K562 (cell line): ENCODE measurements around the gene UMAD1. TPM values are rescaled to one million over a fixed set of nuclear protein-coding genes. Genes with fewer than 3 reads are reported as not detected.

Experiments used
- ATAC-seq: fragments of 200-7000 bp; cut with Tn5 transposase; 3 replicates; pipeline ENCODE4 v1.9.1; 2020; ENCODE audit warnings: moderate library complexity
- BruUV-seq: library from RNA; stranded (reverse); fragments of 400-500 nt; replicated peaks from 2 replicates; lab custom pipeline; 2021; lab: Mats Ljungman, UMichigan
- CTCF ChIA-PET: fragments of 300-600 bp; formaldehyde crosslinking; extraction: SDS; loops from one replicate; lab custom pipeline; 2021; ENCODE audit warnings: low intra/inter-chr PET ratio; lab: Yijun Ruan, JAX
- POLR2A ChIA-PET: fragments of 300-600, 350-650 bp; sonication (Branson Sonifier 250); formaldehyde crosslinking; extraction: SDS; loops from one replicate; lab custom pipeline; 2021; ENCODE audit warnings: antibody characterized with exemption, inconsistent platforms; lab: Yijun Ruan, JAX
- DNase-seq, 4 experiments: peaks; one replicate each; pipeline versions ENCODE4 v3.0.0 to v3.0.0-alpha.2; 2011 to 2018; ENCODE audit warnings: low spot score in 3 of 4, mixed read lengths in 3 of 4; ENCODE audit errors: extremely low read depth in 1 of 4
- FAIRE-seq: peaks from 2 replicates; lab custom pipeline; 2011; peaks lifted over from hg19 to GRCh38; lab: Jason Lieb, UNC
- H2AFZ ChIP-seq: 2 replicates; pipeline ENCODE4 v1.6.0; 2011; ENCODE audit warnings: low read depth, low read length, control low read depth, inconsistent platforms
- H3K27ac ChIP-seq: fragments of 200-600 bp; 3 replicates; pipeline ENCODE4 v1.8.0; 2011; ENCODE audit warnings: low read depth, mild to moderate bottlenecking, control low read depth, inconsistent platforms, low read length, moderate library complexity, mixed read lengths; ENCODE audit errors: extremely low read depth
- H3K27me3 ChIP-seq, 2 experiments: fragments of 300-600 bp in 1 of 2; 2 replicates in 1 of 2; 3 replicates in 1 of 2; pipeline versions ENCODE4 v1.6.0 to v1.8.0; 2011; ENCODE audit warnings: inconsistent platforms in 2 of 2, low read length in 2 of 2, mild to moderate bottlenecking in 1 of 2, mixed read lengths in 1 of 2, moderate library complexity in 1 of 2; ENCODE audit not compliant: control insufficient read depth in 2 of 2, insufficient read depth in 2 of 2
- H3K36me3 ChIP-seq: fragments of 300-600 bp; 3 replicates; pipeline ENCODE4 v1.8.0; 2011; ENCODE audit warnings: mild to moderate bottlenecking, low read length, inconsistent platforms; ENCODE audit not compliant: control insufficient read depth, insufficient read depth
- H3K4me1 ChIP-seq, 2 experiments: fragments of 200-600 bp in 1 of 2; replicated peaks in 1 of 2; 2 replicates in 1 of 2; 3 replicates in 1 of 2; pipeline versions ENCODE4 v1.5.1 to v1.8.0; 2011; ENCODE audit warnings: inconsistent platforms in 2 of 2, low read length in 2 of 2, mild to moderate bottlenecking in 1 of 2, mixed read lengths in 1 of 2, moderate library complexity in 1 of 2; ENCODE audit not compliant: control insufficient read depth in 2 of 2, insufficient read depth in 2 of 2
- H3K4me2 ChIP-seq: 2 replicates; pipeline ENCODE4 v1.6.1; 2011; ENCODE audit warnings: low read length, control low read depth, inconsistent platforms, mixed read lengths; ENCODE audit not compliant: insufficient read depth
- H3K4me3 ChIP-seq: fragments of 200-600 bp; sonication (generic), shearing (Covaris generic); 2 replicates; pipeline ENCODE4 v1.5.1; 2016; ENCODE audit warnings: control low read depth, inconsistent platforms
- H3K79me2 ChIP-seq: fragments of 200-600 bp; 3 replicates; pipeline ENCODE4 v1.8.0; 2011; ENCODE audit warnings: low read length, inconsistent platforms; ENCODE audit not compliant: control insufficient read depth, insufficient read depth
- H3K9ac ChIP-seq, 2 experiments: 2 replicates each; pipeline versions ENCODE4 v1.6.0 to v1.6.1; 2011; ENCODE audit warnings: low read depth in 2 of 2, low read length in 2 of 2, control low read depth in 1 of 2, inconsistent platforms in 1 of 2, mild to moderate bottlenecking in 1 of 2, mixed read lengths in 1 of 2; ENCODE audit not compliant: insufficient read depth in 1 of 2
- H3K9me1 ChIP-seq: one replicate; pipeline ENCODE4 v1.6.0; 2011; ENCODE audit warnings: inconsistent platforms, mild to moderate bottlenecking, low read length, moderate library complexity; ENCODE audit not compliant: control insufficient read depth, insufficient read depth
- H3K9me3 ChIP-seq: replicated peaks from 2 replicates; pipeline ENCODE4 v1.5.1; 2011; ENCODE audit warnings: low read depth, low read length, inconsistent platforms; ENCODE audit not compliant: control insufficient read depth, insufficient read depth
- H4K20me1 ChIP-seq: replicated peaks from 2 replicates; pipeline ENCODE4 v1.6.1; 2011; ENCODE audit warnings: low read length, inconsistent platforms, mixed read lengths; ENCODE audit not compliant: control insufficient read depth, insufficient read depth
- RAD21 ChIP-seq, 2 experiments: fragments of 250-450 bp in 1 of 2; fragments of 450-650 bp in 1 of 2; sonication (Bioruptor Pico) in 1 of 2; formaldehyde crosslinking in 1 of 2; IDR thresholded peaks in 1 of 2; conservative IDR thresholded peaks in 1 of 2; 2 replicates each; pipeline versions ENCODE4 v1.4.0 to v1.8.0; 2020 to 2022; ENCODE audit warnings: mild to moderate bottlenecking in 2 of 2, moderate library complexity in 1 of 2
- SMC3 ChIP-seq: conservative IDR thresholded peaks from 2 replicates; pipeline ENCODE4 v1.6.1; 2011; ENCODE audit warnings: low read depth, low read length, improper control_type of control experiment; ENCODE audit not compliant: insufficient read depth
- WGBS: fragments of 100-300 bp; shearing (Covaris generic); methylation state at CpG from one replicate; pipeline ENCODE4 v1.1.6; 2016; ENCODE audit warnings: low coverage, mixed read lengths; ENCODE audit not compliant: insufficient coverage; ENCODE audit errors: missing lambda C conversion rate; 5-methylcytosine and 5-hydroxymethylcytosine counted together
- in situ Hi-C: fragments of 300-500 bp; cut with MboI; formaldehyde crosslinking; loops from 4 replicates; pipeline ENCODE4 v1.15.0; 2018; ENCODE audit warnings: inconsistent platforms, mixed read lengths
- intact Hi-C: fragments of 100-400 bp; cut with micrococcal nuclease; formaldehyde crosslinking; loops from 2 replicates; pipeline ENCODE4 v1.14.2; 2022
- polyA plus RNA-seq, 8 experiments: library from polyadenylated mRNA; depleted of rRNA in 4 of 8; stranded (reverse) in 5 of 8; unstranded in 3 of 8; fragments of >200 nt; fragmentation: Nextera tagmentation in 2 of 8; fragmentation: Illumina TruSeq in 1 of 8; extraction: Ambion mirVana in 2 of 8; extraction: Trizol in 1 of 8; gene quantifications; 2 replicates each; pipeline versions ENCODE4 v1.2.1 to v1.2.3, GENCODE V29; 2011 to 2014; ENCODE audit warnings: inconsistent platforms in 1 of 8, missing spikeins in 1 of 8
- total RNA-seq, 7 experiments: library from RNA; depleted of rRNA in 6 of 7; stranded (reverse); fragments of >200 nt in 6 of 7; fragmentation: Illumina TruSeq in 2 of 7; extraction: Trizol in 2 of 7; gene quantifications; 2 replicates each; pipeline versions ENCODE4 v1.2.1 to v1.2.3, GENCODE V29; 2011 to 2021; ENCODE audit warnings: low replicate concordance in 1 of 7
- TF ChIP-seq, protein P1 (sequence below), 2 experiments: fragments of 450-650 bp; formaldehyde crosslinking in 1 of 2; IDR thresholded peaks; 2 replicates each; pipeline versions ENCODE4 v1.4.0 to v1.6.1; 2014 to 2020; ENCODE audit warnings: mild to moderate bottlenecking in 2 of 2, borderline replicate concordance in 1 of 2, low read depth in 1 of 2
- TF ChIP-seq, protein P2 (sequence below), 3 experiments: IDR thresholded peaks in 2 of 3; conservative IDR thresholded peaks in 1 of 3; 2 replicates each; pipeline ENCODE4 v1.5.1; 2011 to 2012; ENCODE audit warnings: low read length in 3 of 3, mild to moderate bottlenecking in 3 of 3, control low read depth in 2 of 3, improper control_type of control experiment in 1 of 3, inconsistent platforms in 1 of 3, low read depth in 1 of 3, mixed read lengths in 1 of 3, moderate library complexity in 1 of 3; ENCODE audit not compliant: insufficient read depth in 2 of 3
- TF ChIP-seq, protein P3 (sequence below): fragments of 450-650 bp; formaldehyde crosslinking; IDR thresholded peaks from 2 replicates; pipeline ENCODE4 v1.4.0; 2020; ENCODE audit warnings: mild to moderate bottlenecking, moderate library complexity

Gene UMAD1
- total and polyA plus RNA-seq, 9 of the 15 experiments (the other 6 are each of a cell fraction or from before 2014, with no cell fraction given) = 9.0 to 26.7 (median 13.3) TPM

DNA sequence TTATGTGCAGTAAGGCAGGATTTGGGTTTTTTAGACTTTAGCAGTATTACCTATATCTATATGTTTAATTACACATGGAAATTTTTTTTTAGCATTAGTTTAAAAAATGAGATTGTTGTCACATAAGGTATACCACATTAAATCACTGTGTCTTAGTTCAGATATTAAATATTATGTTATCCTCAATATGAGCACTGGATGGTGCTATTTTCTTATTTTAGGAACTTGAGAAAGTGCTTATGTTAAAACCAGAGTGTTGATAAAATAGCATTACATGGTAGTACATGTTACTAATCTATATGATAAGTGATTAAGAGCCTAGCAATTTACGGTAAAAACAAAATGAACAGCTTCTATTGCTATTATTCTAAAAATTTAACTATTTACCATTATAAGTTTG lies 45.1 kb upstream of the UMAD1 start:
- H3K27me3 ChIP-seq = no peaks in the 10 kb centered on the region
- TF ChIP-seq, protein P1, sequence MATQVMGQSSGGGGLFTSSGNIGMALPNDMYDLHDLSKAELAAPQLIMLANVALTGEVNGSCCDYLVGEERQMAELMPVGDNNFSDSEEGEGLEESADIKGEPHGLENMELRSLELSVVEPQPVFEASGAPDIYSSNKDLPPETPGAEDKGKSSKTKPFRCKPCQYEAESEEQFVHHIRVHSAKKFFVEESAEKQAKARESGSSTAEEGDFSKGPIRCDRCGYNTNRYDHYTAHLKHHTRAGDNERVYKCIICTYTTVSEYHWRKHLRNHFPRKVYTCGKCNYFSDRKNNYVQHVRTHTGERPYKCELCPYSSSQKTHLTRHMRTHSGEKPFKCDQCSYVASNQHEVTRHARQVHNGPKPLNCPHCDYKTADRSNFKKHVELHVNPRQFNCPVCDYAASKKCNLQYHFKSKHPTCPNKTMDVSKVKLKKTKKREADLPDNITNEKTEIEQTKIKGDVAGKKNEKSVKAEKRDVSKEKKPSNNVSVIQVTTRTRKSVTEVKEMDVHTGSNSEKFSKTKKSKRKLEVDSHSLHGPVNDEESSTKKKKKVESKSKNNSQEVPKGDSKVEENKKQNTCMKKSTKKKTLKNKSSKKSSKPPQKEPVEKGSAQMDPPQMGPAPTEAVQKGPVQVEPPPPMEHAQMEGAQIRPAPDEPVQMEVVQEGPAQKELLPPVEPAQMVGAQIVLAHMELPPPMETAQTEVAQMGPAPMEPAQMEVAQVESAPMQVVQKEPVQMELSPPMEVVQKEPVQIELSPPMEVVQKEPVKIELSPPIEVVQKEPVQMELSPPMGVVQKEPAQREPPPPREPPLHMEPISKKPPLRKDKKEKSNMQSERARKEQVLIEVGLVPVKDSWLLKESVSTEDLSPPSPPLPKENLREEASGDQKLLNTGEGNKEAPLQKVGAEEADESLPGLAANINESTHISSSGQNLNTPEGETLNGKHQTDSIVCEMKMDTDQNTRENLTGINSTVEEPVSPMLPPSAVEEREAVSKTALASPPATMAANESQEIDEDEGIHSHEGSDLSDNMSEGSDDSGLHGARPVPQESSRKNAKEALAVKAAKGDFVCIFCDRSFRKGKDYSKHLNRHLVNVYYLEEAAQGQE (IDR thresholded peaks at IDR 0.05; ENCODE audit: borderline replicate concordance) = peak; percentile 62; the same call in 1 of the 2 replicates
- TF ChIP-seq, protein P1 (CRISPR knock-in tag; IDR thresholded peaks at IDR 0.05; ENCODE audit: low read depth) = no peak
- TF ChIP-seq, protein P2, sequence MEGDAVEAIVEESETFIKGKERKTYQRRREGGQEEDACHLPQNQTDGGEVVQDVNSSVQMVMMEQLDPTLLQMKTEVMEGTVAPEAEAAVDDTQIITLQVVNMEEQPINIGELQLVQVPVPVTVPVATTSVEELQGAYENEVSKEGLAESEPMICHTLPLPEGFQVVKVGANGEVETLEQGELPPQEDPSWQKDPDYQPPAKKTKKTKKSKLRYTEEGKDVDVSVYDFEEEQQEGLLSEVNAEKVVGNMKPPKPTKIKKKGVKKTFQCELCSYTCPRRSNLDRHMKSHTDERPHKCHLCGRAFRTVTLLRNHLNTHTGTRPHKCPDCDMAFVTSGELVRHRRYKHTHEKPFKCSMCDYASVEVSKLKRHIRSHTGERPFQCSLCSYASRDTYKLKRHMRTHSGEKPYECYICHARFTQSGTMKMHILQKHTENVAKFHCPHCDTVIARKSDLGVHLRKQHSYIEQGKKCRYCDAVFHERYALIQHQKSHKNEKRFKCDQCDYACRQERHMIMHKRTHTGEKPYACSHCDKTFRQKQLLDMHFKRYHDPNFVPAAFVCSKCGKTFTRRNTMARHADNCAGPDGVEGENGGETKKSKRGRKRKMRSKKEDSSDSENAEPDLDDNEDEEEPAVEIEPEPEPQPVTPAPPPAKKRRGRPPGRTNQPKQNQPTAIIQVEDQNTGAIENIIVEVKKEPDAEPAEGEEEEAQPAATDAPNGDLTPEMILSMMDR (IDR thresholded peaks at IDR 0.05 in 2 of 3, conservative IDR thresholded peaks at IDR 0.05 in 1 of 3; ENCODE audit: insufficient read depth in 2 of 3, low read depth in 1 of 3, low read length in 3 of 3) = peak in 1 of 3 experiments; percentile 52; a peak in 2 of 6 replicates
- TF ChIP-seq RAD21 (CRISPR knock-in tag; conservative IDR thresholded peaks at IDR 0.05 in 1 of 2, IDR thresholded peaks at IDR 0.05 in 1 of 2) (peak; percentile 53 to 75), SMC3 (0 out of 2 replicates have a peak, but pooled peaks have one; percentile 3)
- TF ChIP-seq, protein P3, sequence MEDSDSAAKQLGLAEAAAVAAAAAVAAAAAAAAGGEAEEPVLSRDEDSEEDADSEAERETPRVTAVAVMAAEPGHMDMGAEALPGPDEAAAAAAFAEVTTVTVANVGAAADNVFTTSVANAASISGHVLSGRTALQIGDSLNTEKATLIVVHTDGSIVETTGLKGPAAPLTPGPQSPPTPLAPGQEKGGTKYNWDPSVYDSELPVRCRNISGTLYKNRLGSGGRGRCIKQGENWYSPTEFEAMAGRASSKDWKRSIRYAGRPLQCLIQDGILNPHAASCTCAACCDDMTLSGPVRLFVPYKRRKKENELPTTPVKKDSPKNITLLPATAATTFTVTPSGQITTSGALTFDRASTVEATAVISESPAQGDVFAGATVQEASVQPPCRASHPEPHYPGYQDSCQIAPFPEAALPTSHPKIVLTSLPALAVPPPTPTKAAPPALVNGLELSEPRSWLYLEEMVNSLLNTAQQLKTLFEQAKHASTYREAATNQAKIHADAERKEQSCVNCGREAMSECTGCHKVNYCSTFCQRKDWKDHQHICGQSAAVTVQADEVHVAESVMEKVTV (CRISPR knock-in tag) = no peak
- TF ChIP-seq, all 486 proteins: peak for 4
- Histone ChIP-seq H3K4me2 (no peak overlapping the region), H3K27ac (no peak overlapping the region), H3K79me2 (no peaks in the 10 kb centered on the region), H3K4me1 (no peaks in the 10 kb centered on the region), H3K4me3 (no peak overlapping the region), H3K36me3 (peaks cover 59% of the 10 kb centered on the region), H3K9ac (no peak overlapping the region), H3K9me1 (no peaks in the 10 kb centered on the region), H2AFZ (no peak overlapping the region), H3K9me3 (peaks cover 11% of the 10 kb centered on the region), H4K20me1 (no peaks in the 10 kb centered on the region)
- peak; percentile 44 for FAIRE-seq
- peak; percentile 61; the same call in 2 of the 3 replicates for ATAC-seq
- DNase-seq = peak; percentile 14 to 40 (median 24)
- WGBS = 90% methylated on average over 1 of the region's 1 CpG
- in situ Hi-C loops (no loop called here), intact Hi-C loops (loop anchor here (5.0 to 10.0 kb wide), 3 partner anchors 169 to 702 kb away; no protein-coding TSS in a partner anchor)
- POLR2A ChIA-PET = no interaction called here
- BruUV-seq = no TSS peak
- CTCF ChIA-PET = interaction anchor here (0.7 to 1.3 kb wide), 3 partner anchors 622 to 698 kb away, joined by 3 to 7 read pairs (median 4); no protein-coding TSS in a partner anchor
